GM12873 (cell line): ENCODE measurements around the gene RBM15B.

Source experiments
- TF ChIP-seq, protein P1 (sequence below): IDR thresholded peaks from 2 replicates; pipeline ENCODE4 v1.5.1; 2012; ENCODE audit warnings: low read depth, mild to moderate bottlenecking, moderate library complexity, low read length, control low read depth; ENCODE audit not compliant: insufficient read depth; ENCODE audit errors: missing control alignments

The RBM15B gene

GRCh38 chr3:51354731-51355615 is 36.1 kb upstream of the RBM15B start:
- TF ChIP-seq, protein P1, sequence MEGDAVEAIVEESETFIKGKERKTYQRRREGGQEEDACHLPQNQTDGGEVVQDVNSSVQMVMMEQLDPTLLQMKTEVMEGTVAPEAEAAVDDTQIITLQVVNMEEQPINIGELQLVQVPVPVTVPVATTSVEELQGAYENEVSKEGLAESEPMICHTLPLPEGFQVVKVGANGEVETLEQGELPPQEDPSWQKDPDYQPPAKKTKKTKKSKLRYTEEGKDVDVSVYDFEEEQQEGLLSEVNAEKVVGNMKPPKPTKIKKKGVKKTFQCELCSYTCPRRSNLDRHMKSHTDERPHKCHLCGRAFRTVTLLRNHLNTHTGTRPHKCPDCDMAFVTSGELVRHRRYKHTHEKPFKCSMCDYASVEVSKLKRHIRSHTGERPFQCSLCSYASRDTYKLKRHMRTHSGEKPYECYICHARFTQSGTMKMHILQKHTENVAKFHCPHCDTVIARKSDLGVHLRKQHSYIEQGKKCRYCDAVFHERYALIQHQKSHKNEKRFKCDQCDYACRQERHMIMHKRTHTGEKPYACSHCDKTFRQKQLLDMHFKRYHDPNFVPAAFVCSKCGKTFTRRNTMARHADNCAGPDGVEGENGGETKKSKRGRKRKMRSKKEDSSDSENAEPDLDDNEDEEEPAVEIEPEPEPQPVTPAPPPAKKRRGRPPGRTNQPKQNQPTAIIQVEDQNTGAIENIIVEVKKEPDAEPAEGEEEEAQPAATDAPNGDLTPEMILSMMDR, result no peak

GRCh38 chr3:51355891-51356578 is 35.0 kb upstream of the RBM15B start:
- TF ChIP-seq, protein P1, result no peak

- TF ChIP-seq, protein P1, result no peak
These were observed 33.2 kb upstream of the RBM15B start for GRCh38 chr3:51357856-51358255.

GRCh38 chr3:51358981-51359380 is 32.1 kb upstream of the RBM15B start:
- TF ChIP-seq, protein P1, result no peak

GRCh38 chr3:51360806-51361205 is 30.3 kb upstream of the RBM15B start:
- TF ChIP-seq, protein P1, result no peak

DNA sequence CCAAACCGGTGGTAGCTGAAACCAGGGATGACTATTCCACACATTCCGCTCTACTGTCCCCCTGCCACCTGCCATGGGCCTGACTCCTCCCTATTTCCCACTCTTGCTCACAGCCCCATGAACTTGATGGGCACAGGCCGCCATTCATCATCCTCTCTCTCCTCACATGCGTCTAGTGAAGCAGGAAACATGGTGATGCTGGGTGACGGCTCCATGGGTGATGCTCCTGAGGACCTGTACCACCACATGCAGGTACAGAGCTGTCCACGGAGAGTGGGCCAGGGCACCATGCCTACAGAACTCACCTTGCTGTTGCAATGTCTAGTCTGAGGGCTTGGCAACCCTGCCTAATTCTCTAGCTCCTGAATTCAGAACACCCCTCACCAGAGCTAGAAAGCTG is 29.3 kb upstream of the RBM15B start:
- TF ChIP-seq, protein P1, result no peak

DNA sequence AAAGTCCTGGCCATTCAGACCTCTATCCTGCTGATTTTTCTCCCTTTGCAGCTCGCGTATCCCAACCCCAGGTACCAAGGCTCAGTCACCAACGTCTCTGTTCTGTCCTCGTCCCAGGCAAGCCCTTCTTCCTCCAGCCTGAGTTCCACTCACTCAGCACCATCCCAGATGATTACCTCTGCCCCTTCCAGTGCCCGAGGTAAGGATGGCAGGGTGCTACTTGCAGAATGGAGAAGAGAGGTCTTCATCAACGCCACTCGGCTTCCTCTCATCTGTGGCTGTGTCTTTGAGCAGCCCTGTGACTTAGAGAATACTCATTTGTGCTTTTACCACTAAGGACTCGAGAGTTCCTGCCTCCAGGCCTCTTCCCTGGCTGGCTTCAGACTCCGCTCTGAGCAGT is 28.6 kb upstream of the RBM15B start:
- TF ChIP-seq, protein P1, result no peak
